Measurements from ENCODE around the gene RFWD3.
A peak's percentile ranks its signal among the peaks of the same experiment; 100 is the strongest.

Gene RFWD3

GRCh38 chr16:74700438-74701225 is 34.0 kb upstream of the RFWD3 start, which contains the start of gene MLKL:
Gene MLKL (minus strand): TSS chr16:74700862. CDS start chr16:74695757, 5,105 bp downstream.
- peak; percentile 1 for TF ChIP-seq CTCF (conservative IDR thresholded peaks at IDR 0.05; ENCODE audit: low read depth, low read length)
- DNase-seq (ENCODE audit: low read depth), result peak; percentile 41
- H3K4me3 ChIP-seq (ENCODE audit: low read depth, low read length), result peak within 1 kb of the TSS; percentile 92

GRCh38 chr16:74700116-74700437 is 33.4 kb upstream of the RFWD3 start:
- no peak for TF ChIP-seq CTCF (conservative IDR thresholded peaks at IDR 0.05; ENCODE audit: low read depth, low read length)
- peak; percentile 23 for DNase-seq (ENCODE audit: low read depth)
- peak overlapping the region; percentile 92 for H3K4me3 ChIP-seq (ENCODE audit: low read depth, low read length)

GRCh38 chr16:74699666-74700065 is 33.0 kb upstream of the RFWD3 start:
- no peak for DNase-seq (ENCODE audit: low read depth)
- TF ChIP-seq CTCF (conservative IDR thresholded peaks at IDR 0.05; ENCODE audit: low read depth, low read length), result no peak
- H3K4me3 ChIP-seq (ENCODE audit: low read depth, low read length), result peak overlapping the region; percentile 92

- H3K4me3 ChIP-seq (ENCODE audit: low read depth, low read length), result no peak overlapping the region
- DNase-seq (ENCODE audit: low read depth), result peak; percentile 11
- TF ChIP-seq CTCF (conservative IDR thresholded peaks at IDR 0.05; ENCODE audit: low read depth, low read length), result no peak
Measured at GRCh38 chr16:74698222-74698621, 31.5 kb upstream of the RFWD3 start.

- H3K4me3 ChIP-seq (ENCODE audit: low read depth, low read length), result peak overlapping the region; percentile 63
- peak; percentile 97 for DNase-seq (ENCODE audit: low read depth)
- no peak for TF ChIP-seq CTCF (conservative IDR thresholded peaks at IDR 0.05; ENCODE audit: low read depth, low read length)
Measured at GRCh38 chr16:74695450-74696422, 29.1 kb upstream of the RFWD3 start.

- TF ChIP-seq CTCF (conservative IDR thresholded peaks at IDR 0.05; ENCODE audit: low read depth, low read length), result no peak
- no peak overlapping the region for H3K4me3 ChIP-seq (ENCODE audit: low read depth, low read length)
- DNase-seq (ENCODE audit: low read depth), result peak; percentile 50
Measured at GRCh38 chr16:74691093-74691855, 24.6 kb upstream of the RFWD3 start.

Data from choroid plexus epithelial cell (primary cell).